Thoracic aorta (tissue), 2 donors: Measurements from ENCODE around the gene TNK2. TPM values are rescaled to one million over a fixed set of nuclear protein-coding genes. Genes with fewer than 3 reads are reported as not detected.
"Not testable (repeated sequence)": the region's sequence is repeated elsewhere in the genome, so short reads cannot be mapped to it uniquely, and the experiment has no call there.

Experiments used
- ATAC-seq: fragments of 150-250 bp; one replicate; pipeline ENCODE4 v1.8.0; 2017; ENCODE audit warnings: low read depth; ENCODE audit not compliant: insufficient number of reproducible peaks, low FRiP score
- DNase-seq: peaks from one replicate; pipeline ENCODE4 v3.0.0-alpha.2; 2020; ENCODE audit warnings: low spot score
- H3K27ac ChIP-seq, 2 donors: fragments of 200-600 bp; sonication (generic); 1 replicate in 1 of 2; 2 replicates in 1 of 2; pipeline ENCODE4 v1.5.1; 2016; ENCODE audit warnings: mild to moderate bottlenecking in 2 of 2, moderate library complexity in 2 of 2
- H3K27me3 ChIP-seq: fragments of 200-600 bp; sonication (generic); replicated peaks from 2 replicates; pipeline ENCODE4 v1.6.0; 2016; ENCODE audit warnings: mild to moderate bottlenecking; ENCODE audit not compliant: insufficient read depth
- H3K36me3 ChIP-seq: fragments of 200-600 bp; sonication (generic); one replicate; pipeline ENCODE4 v1.5.1; 2016
- H3K4me1 ChIP-seq, 2 donors: fragments of 200-600 bp; sonication (generic); 1 replicate in 1 of 2; 2 replicates in 1 of 2; pipeline versions ENCODE4 v1.5.1 to v1.6.0; 2016; ENCODE audit warnings: low read depth in 2 of 2, mild to moderate bottlenecking in 1 of 2; ENCODE audit not compliant: control insufficient read depth in 1 of 2
- H3K4me3 ChIP-seq: fragments of 200-600 bp; sonication (generic); 2 replicates; pipeline ENCODE4 v1.5.1; 2016; ENCODE audit warnings: mild to moderate bottlenecking
- H3K9me3 ChIP-seq: fragments of 200-600 bp; sonication (generic); 2 replicates; pipeline ENCODE4 v1.5.1; 2016
- CTCF ChIP-seq: fragments of 200-600 bp; sonication (generic); IDR thresholded peaks from one replicate; pipeline ENCODE4 v1.5.1; 2019; ENCODE audit warnings: antibody characterized with exemption
- total RNA-seq, 2 donors: library from RNA; depleted of rRNA; stranded (reverse); fragments of >200 nt; gene quantifications; one replicate each; pipeline versions ENCODE4 v1.1.0 to v1.2.3, GENCODE V29; 2016

TNK2 gene
- total RNA-seq, 2 donors from 2014 or later: 38.9 to 69.8 TPM

- DNase-seq (no peak), ATAC-seq (no peak)
- H3K9me3 ChIP-seq: no peaks in the 10 kb centered on the region
- peaks cover 44% of the 10 kb centered on the region for H3K36me3 ChIP-seq
- no peak for TF ChIP-seq CTCF
- H3K4me3 ChIP-seq: no peak overlapping the region
- no peaks in the 10 kb centered on the region for H3K27me3 ChIP-seq
- H3K4me1 ChIP-seq: peaks cover 0 to 17% of the 10 kb centered on the region in 2 donors
- no peak overlapping the region for H3K27ac ChIP-seq
Measured at GRCh38 chr3:195866686-195867511, 41.5 kb downstream of the TNK2 start.

GRCh38 chr3:195865752-195866151 is 42.6 kb downstream of the TNK2 start:
- H3K36me3 ChIP-seq: peaks cover 35% of the 10 kb centered on the region
- H3K4me1 ChIP-seq: peaks cover 0 to 17% of the 10 kb centered on the region in 2 donors
- no peak overlapping the region for H3K27ac ChIP-seq
- no peak for TF ChIP-seq CTCF
- H3K27me3 ChIP-seq: no peaks in the 10 kb centered on the region
- DNase-seq (no peak), ATAC-seq (no peak)
- H3K4me3 ChIP-seq: no peak overlapping the region
- no peaks in the 10 kb centered on the region for H3K9me3 ChIP-seq

GRCh38 chr3:195863121-195864061 is 45.0 kb downstream of the TNK2 start:
- TF ChIP-seq CTCF: peak; percentile 84
- Histone ChIP-seq H3K9me3 (no peaks in the 10 kb centered on the region), H3K4me1 (peaks cover 0 to 17% of the 10 kb centered on the region in 2 donors), H3K27ac (peak overlapping the region; percentile 77 to 78), H3K36me3 (peaks cover 21% of the 10 kb centered on the region), H3K4me3 (peak overlapping the region; percentile 21), H3K27me3 (no peaks in the 10 kb centered on the region)
- ATAC-seq (peak; percentile 90), DNase-seq (peak; percentile 72)

GRCh38 chr3:195862318-195862717 is 46.0 kb downstream of the TNK2 start:
- DNase-seq, H3K27me3 ChIP-seq, ATAC-seq, H3K9me3 ChIP-seq, H3K27ac ChIP-seq, H3K4me3 ChIP-seq: not testable (repeated sequence)
- H3K4me1 ChIP-seq: peaks cover 0 to 17% of the 10 kb centered on the region in 2 donors
- peaks cover 13% of the 10 kb centered on the region for H3K36me3 ChIP-seq

GRCh38 chr3:195860456-195860855 is 47.9 kb downstream of the TNK2 start:
- no peak for TF ChIP-seq CTCF
- no peaks in the 10 kb centered on the region for H3K27me3 ChIP-seq
- DNase-seq: no peak
- peaks cover 0 to 17% of the 10 kb centered on the region in 2 donors for H3K4me1 ChIP-seq
- no peak for ATAC-seq
- no peaks in the 10 kb centered on the region for H3K9me3 ChIP-seq
- no peaks in the 10 kb centered on the region for H3K36me3 ChIP-seq
- no peak overlapping the region for H3K4me3 ChIP-seq
- no peak overlapping the region for H3K27ac ChIP-seq
